Renal cortex interstitium (tissue), 11 donors: ENCODE measurements around the gene HEY2. TPM values are rescaled to one million over a fixed set of nuclear protein-coding genes. Genes with fewer than 3 reads are reported as not detected.

ENCODE experiments used
- DNase-seq, 11 donors: peaks; one replicate each; pipeline ENCODE4 v3.0.0-alpha.2; 2013; ENCODE audit warnings: low read depth in 9 of 11, low spot score in 4 of 11; ENCODE audit errors: extremely low read depth in 1 of 11
- polyA plus RNA-seq, 3 donors: library from polyadenylated mRNA; unstranded; fragments of 120-200 nt; gene quantifications; one replicate each; pipeline ENCODE4 v1.2.1, GENCODE V29; 2013; ENCODE audit not compliant: insufficient read length in 3 of 3

HEY2 gene
- polyA plus RNA-seq, 3 donors: 7.0 to 7.6 (median 7.3) TPM

GRCh38 chr6:125808060-125808459, 58.6 kb downstream of the HEY2 start:
- no peak for DNase-seq

- DNase-seq: no peak
Measured at GRCh38 chr6:125808591-125808990, 59.2 kb downstream of the HEY2 start.

GRCh38 chr6:125809570-125810170, 60.2 kb downstream of the HEY2 start:
- no peak for DNase-seq

GRCh38 chr6:125810445-125810844, 61.0 kb downstream of the HEY2 start:
- DNase-seq: peak in 5 of 11 donors; percentile 29 to 64 (median 41)

Other genes with a start within 250 kb of the HEY2 start
- 10 to 100 TPM; 41.2 to 55.2 (median 47.1) TPM for gene NCOA7, start 41.3 kb downstream of the HEY2 start, polyA plus RNA-seq
- gene HINT3, start 207.1 kb downstream of the HEY2 start, polyA plus RNA-seq: 10 to 100 TPM; 32.4 to 37.1 (median 35.6) TPM
- gene TRMT11, start 236.9 kb downstream of the HEY2 start, polyA plus RNA-seq: 10 to 100 TPM; 26.3 to 30.5 (median 28.9) TPM